ENCODE measurements around the gene SAMD11.
A peak's percentile ranks its signal among the peaks of the same experiment; 100 is the strongest.

The SAMD11 gene

GRCh38 chr1:961132-961669 lies 37.5 kb downstream of the SAMD11 start:
- peaks cover 29% of the 10 kb centered on the region for H3K79me2 ChIP-seq (ENCODE audit: insufficient read depth, low read length)
- no peaks in the 10 kb centered on the region for H3F3A ChIP-seq (ENCODE audit: low read depth)
- TF ChIP-seq EZH2phosphoT487 (IDR thresholded peaks at IDR 0.05; ENCODE audit: borderline replicate concordance): no peak
- TF ChIP-seq, protein P1, sequence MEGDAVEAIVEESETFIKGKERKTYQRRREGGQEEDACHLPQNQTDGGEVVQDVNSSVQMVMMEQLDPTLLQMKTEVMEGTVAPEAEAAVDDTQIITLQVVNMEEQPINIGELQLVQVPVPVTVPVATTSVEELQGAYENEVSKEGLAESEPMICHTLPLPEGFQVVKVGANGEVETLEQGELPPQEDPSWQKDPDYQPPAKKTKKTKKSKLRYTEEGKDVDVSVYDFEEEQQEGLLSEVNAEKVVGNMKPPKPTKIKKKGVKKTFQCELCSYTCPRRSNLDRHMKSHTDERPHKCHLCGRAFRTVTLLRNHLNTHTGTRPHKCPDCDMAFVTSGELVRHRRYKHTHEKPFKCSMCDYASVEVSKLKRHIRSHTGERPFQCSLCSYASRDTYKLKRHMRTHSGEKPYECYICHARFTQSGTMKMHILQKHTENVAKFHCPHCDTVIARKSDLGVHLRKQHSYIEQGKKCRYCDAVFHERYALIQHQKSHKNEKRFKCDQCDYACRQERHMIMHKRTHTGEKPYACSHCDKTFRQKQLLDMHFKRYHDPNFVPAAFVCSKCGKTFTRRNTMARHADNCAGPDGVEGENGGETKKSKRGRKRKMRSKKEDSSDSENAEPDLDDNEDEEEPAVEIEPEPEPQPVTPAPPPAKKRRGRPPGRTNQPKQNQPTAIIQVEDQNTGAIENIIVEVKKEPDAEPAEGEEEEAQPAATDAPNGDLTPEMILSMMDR (conservative IDR thresholded peaks at IDR 0.05; ENCODE audit: low read length): no peak
- H3K4me1 ChIP-seq (ENCODE audit: insufficient read depth, low read length, poor library complexity, severe bottlenecking): peaks cover 15% of the 10 kb centered on the region
- no peaks in the 10 kb centered on the region for H3K9me3 ChIP-seq (ENCODE audit: insufficient read depth, low read depth, low read length)
- H3K9ac ChIP-seq (ENCODE audit: low read depth, low read length, poor library complexity, severe bottlenecking): no peak overlapping the region
- H3K27me3 ChIP-seq (ENCODE audit: insufficient read depth, low read length, poor library complexity, severe bottlenecking): no peaks in the 10 kb centered on the region
- no peaks in the 10 kb centered on the region for H3K9me2 ChIP-seq (replicated peaks; ENCODE audit: low read depth, low read length)
- peak overlapping the region; percentile 67; the same call in 1 of the 2 replicates for H2AFZ ChIP-seq (ENCODE audit: low read length)
- H3K36me3 ChIP-seq (ENCODE audit: insufficient read depth, low read length): no peaks in the 10 kb centered on the region; the same call in 1 of the 2 replicates
- H3K4me3 ChIP-seq (ENCODE audit: low read length, poor library complexity, severe bottlenecking): peak overlapping the region; percentile 100
- H3K4me2 ChIP-seq (ENCODE audit: low read depth, low read length, poor library complexity, severe bottlenecking): peak overlapping the region; percentile 98
- H4K20me1 ChIP-seq (ENCODE audit: insufficient read depth, low read length, poor library complexity, severe bottlenecking): peaks cover 14% of the 10 kb centered on the region

- no peak for TF ChIP-seq EZH2phosphoT487 (IDR thresholded peaks at IDR 0.05; ENCODE audit: borderline replicate concordance)
- TF ChIP-seq, protein P1 (conservative IDR thresholded peaks at IDR 0.05; ENCODE audit: low read length): no peak
- H3K9me2 ChIP-seq (replicated peaks; ENCODE audit: low read depth, low read length): no peaks in the 10 kb centered on the region
Measured at GRCh38 chr1:962381-963300, 38.9 kb downstream of the SAMD11 start.

GRCh38 chr1:963301-963651 lies 39.6 kb downstream of the SAMD11 start:
- Histone ChIP-seq H3K4me3 (ENCODE audit: low read length, poor library complexity, severe bottlenecking) (no peak overlapping the region), H4K20me1 (ENCODE audit: insufficient read depth, low read length, poor library complexity, severe bottlenecking) (peaks cover 7% of the 10 kb centered on the region), H3K9me3 (ENCODE audit: insufficient read depth, low read depth, low read length) (no peaks in the 10 kb centered on the region), H3K79me2 (ENCODE audit: insufficient read depth, low read length) (peaks cover 8% of the 10 kb centered on the region), H3K9me2 (replicated peaks; ENCODE audit: low read depth, low read length) (no peaks in the 10 kb centered on the region), H3K36me3 (ENCODE audit: insufficient read depth, low read length) (no peaks in the 10 kb centered on the region), H3K27me3 (ENCODE audit: insufficient read depth, low read length, poor library complexity, severe bottlenecking) (no peaks in the 10 kb centered on the region), H3K9ac (ENCODE audit: low read depth, low read length, poor library complexity, severe bottlenecking) (no peak overlapping the region), H3K4me2 (ENCODE audit: low read depth, low read length, poor library complexity, severe bottlenecking) (no peak overlapping the region), H3K4me1 (ENCODE audit: insufficient read depth, low read length, poor library complexity, severe bottlenecking) (peaks cover 24% of the 10 kb centered on the region), H3F3A (ENCODE audit: low read depth) (no peaks in the 10 kb centered on the region), H2AFZ (ENCODE audit: low read length) (no peak overlapping the region)
- no peak for TF ChIP-seq EZH2phosphoT487 (IDR thresholded peaks at IDR 0.05; ENCODE audit: borderline replicate concordance)
- TF ChIP-seq, protein P1 (conservative IDR thresholded peaks at IDR 0.05; ENCODE audit: low read length): no peak

More at GRCh38 chr1:962381-963300, 38.9 kb downstream of the SAMD11 start:
- H3F3A ChIP-seq (ENCODE audit: low read depth): no peaks in the 10 kb centered on the region
- no peaks in the 10 kb centered on the region for H3K27me3 ChIP-seq (ENCODE audit: insufficient read depth, low read length, poor library complexity, severe bottlenecking)
- no peaks in the 10 kb centered on the region for H3K9me3 ChIP-seq (ENCODE audit: insufficient read depth, low read depth, low read length)
- H3K4me3 ChIP-seq (ENCODE audit: low read length, poor library complexity, severe bottlenecking): no peak overlapping the region
- no peak overlapping the region for H3K4me2 ChIP-seq (ENCODE audit: low read depth, low read length, poor library complexity, severe bottlenecking)
- peaks cover 11% of the 10 kb centered on the region for H4K20me1 ChIP-seq (ENCODE audit: insufficient read depth, low read length, poor library complexity, severe bottlenecking)
- H3K4me1 ChIP-seq (ENCODE audit: insufficient read depth, low read length, poor library complexity, severe bottlenecking): peaks cover 25% of the 10 kb centered on the region
- H3K36me3 ChIP-seq (ENCODE audit: insufficient read depth, low read length): no peaks in the 10 kb centered on the region
- no peak overlapping the region for H2AFZ ChIP-seq (ENCODE audit: low read length)
- H3K9ac ChIP-seq (ENCODE audit: low read depth, low read length, poor library complexity, severe bottlenecking): no peak overlapping the region
- peaks cover 14% of the 10 kb centered on the region for H3K79me2 ChIP-seq (ENCODE audit: insufficient read depth, low read length)
